Stomach (tissue), 9 donors: Measurements from ENCODE around the gene CGGBP1. TPM values are rescaled to one million over a fixed set of nuclear protein-coding genes. Genes with fewer than 3 reads are reported as not detected.

ENCODE experiments used
- DNase-seq, 2 donors: peaks; one replicate each; pipeline versions ENCODE4 v3.0.0 to v3.0.0-alpha.2; 2013 to 2019
- H3K27ac ChIP-seq, 5 donors: fragments of 200-600 bp in 4 of 5; sonication (generic) in 4 of 5; one replicate each; pipeline ENCODE4 v1.5.1; 2013 to 2019; ENCODE audit warnings: mild to moderate bottlenecking in 1 of 5, moderate library complexity in 1 of 5
- H3K27me3 ChIP-seq, 3 donors: fragments of 200-600 bp; sonication (generic); one replicate each; pipeline ENCODE4 v1.5.1; 2017 to 2019; ENCODE audit warnings: mixed run types in 1 of 3
- H3K36me3 ChIP-seq, 4 donors: fragments of 200-600 bp; sonication (generic); 1 replicate in 3 of 4; 2 replicates in 1 of 4; pipeline ENCODE4 v1.5.1; 2016 to 2019
- H3K4me1 ChIP-seq, 4 donors: fragments of 200-600 bp; sonication (generic); one replicate each; pipeline ENCODE4 v1.5.1; 2016 to 2019
- H3K4me3 ChIP-seq, 4 donors: fragments of 200-600 bp; sonication (generic) in 3 of 4; one replicate each; pipeline ENCODE4 v1.5.1; 2016 to 2019; ENCODE audit warnings: mild to moderate bottlenecking in 1 of 4
- H3K9me3 ChIP-seq, 4 donors: fragments of 200-600 bp; sonication (generic); one replicate each; pipeline ENCODE4 v1.5.1; 2016 to 2019
- EP300 ChIP-seq: sonication (generic); formaldehyde crosslinking; IDR thresholded peaks from one replicate; pipeline ENCODE4 v1.6.1; 2017; ENCODE audit warnings: antibody characterized with exemption
- POLR2A ChIP-seq, 4 donors: fragments of 450-650 bp; IDR thresholded peaks; one replicate each; pipeline ENCODE4 v1.6.1; 2016; ENCODE audit warnings: antibody characterized with exemption in 4 of 4, control low read depth in 2 of 4, mild to moderate bottlenecking in 1 of 4, moderate library complexity in 1 of 4
- POLR2AphosphoS5 ChIP-seq, 3 donors: sonication (generic); formaldehyde crosslinking; IDR thresholded peaks; one replicate each; pipeline ENCODE4 v1.6.1; 2016; ENCODE audit warnings: antibody characterized with exemption in 3 of 3
- WGBS, 5 donors: extraction: QIAGEN DNeasy Blood & Tissue Kit in 3 of 5; methylation state at CpG; one replicate each; pipeline versions ENCODE4 v1.1.5 to v1.1.7; 2013 to 2018; 5-methylcytosine and 5-hydroxymethylcytosine counted together
- intact Hi-C: fragments of 100-400 bp; cut with DNase I; formaldehyde crosslinking; loops from one replicate; pipeline ENCODE4 v1.15.1; 2023; ENCODE audit warnings: low total_unique reads
- polyA plus RNA-seq, 3 donors: library from polyadenylated mRNA; stranded (reverse); fragments of 200-250 nt; gene quantifications; one replicate each; pipeline ENCODE4 v1.2.3, GENCODE V29; 2013
- total RNA-seq, 5 donors: library from RNA; depleted of rRNA; stranded (reverse); fragments of >200 nt; gene quantifications; one replicate each; pipeline versions ENCODE4 v1.1.0 to v1.2.3, GENCODE V29; 2014 to 2016
- TF ChIP-seq, protein P1 (sequence below), 7 experiments: fragments of 450-650 bp in 4 of 7; fragments of 200-600 bp in 3 of 7; sonication (generic) in 3 of 7; IDR thresholded peaks; one replicate each; pipeline ENCODE4 v1.5.1; 2016 to 2019; ENCODE audit warnings: antibody characterized with exemption in 7 of 7, control low read depth in 2 of 7, mild to moderate bottlenecking in 1 of 7
- donor health status: healthy with polysubstance abuse.
- donor health status: Bipolar disorder and iron deficiency.
- donor health status: healthy.

CGGBP1 gene
- total and polyA plus RNA-seq, 8 donors: 27.4 to 146 (median 33.8) TPM

DNA sequence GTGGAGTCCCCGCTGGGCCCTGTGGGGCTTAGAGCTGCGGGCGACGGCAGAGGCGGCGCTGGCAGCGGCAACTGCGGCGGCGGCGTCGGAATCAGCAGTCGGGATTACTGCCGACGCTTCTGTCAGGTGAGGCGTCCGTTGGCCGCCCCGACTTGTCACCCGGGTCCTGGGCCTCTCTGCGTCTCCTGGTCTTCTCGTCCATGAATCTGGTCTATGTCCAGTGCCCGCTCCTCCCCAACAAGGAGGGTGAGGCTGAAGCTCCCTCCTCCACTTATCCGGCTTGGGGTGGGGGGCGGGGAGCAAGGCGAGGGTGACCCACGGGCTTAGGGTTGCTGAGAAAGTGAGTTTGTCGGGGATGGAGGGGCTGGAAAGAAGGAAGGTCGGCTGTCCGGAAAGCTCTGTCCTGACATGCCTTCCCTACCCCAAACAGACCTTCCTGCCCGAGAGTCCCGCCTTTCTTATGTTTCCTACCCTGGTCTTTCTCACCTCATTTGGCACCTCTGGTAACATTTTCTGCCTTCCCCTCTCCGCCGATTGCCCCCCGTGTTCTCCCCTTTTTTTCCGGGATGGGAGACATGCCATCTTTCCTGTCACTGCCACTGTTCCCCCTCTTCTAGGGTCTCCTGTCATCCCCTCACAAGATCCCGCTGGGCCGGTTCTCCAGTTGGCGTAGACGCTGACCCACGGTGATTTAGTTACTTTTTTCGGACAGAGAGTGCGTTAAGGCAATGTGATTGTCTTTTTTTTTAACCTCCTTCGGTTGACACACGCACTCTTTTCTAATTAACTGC, 770 bp upstream of the CGGBP1 start:
- intact Hi-C loops: no loop called here
- H3K4me3 ChIP-seq: peak overlapping the region; percentile 76 to 94 (median 92)
- H3K27me3 ChIP-seq: no peaks in the 10 kb centered on the region
- DNase-seq: no peak
- no peaks in the 10 kb centered on the region for H3K9me3 ChIP-seq
- H3K36me3 ChIP-seq: peaks cover 6 to 19% (median 17%) of the 10 kb centered on the region in 4 donors
- peaks cover 22 to 75% (median 46%) of the 10 kb centered on the region in 4 donors for H3K4me1 ChIP-seq
- WGBS, 5 donors: 0 to 1% (median 1%) methylated on average over 42 to 45 of the region's 45 CpGs
- H3K27ac ChIP-seq: peak overlapping the region; percentile 94 to 99 (median 97)
- no peak for TF ChIP-seq POLR2AphosphoS5 (IDR thresholded peaks at IDR 0.05)
- peak in 1 of 4 donors; percentile 49 for TF ChIP-seq POLR2A (IDR thresholded peaks at IDR 0.05)
- TF ChIP-seq EP300: no peak

DNA sequence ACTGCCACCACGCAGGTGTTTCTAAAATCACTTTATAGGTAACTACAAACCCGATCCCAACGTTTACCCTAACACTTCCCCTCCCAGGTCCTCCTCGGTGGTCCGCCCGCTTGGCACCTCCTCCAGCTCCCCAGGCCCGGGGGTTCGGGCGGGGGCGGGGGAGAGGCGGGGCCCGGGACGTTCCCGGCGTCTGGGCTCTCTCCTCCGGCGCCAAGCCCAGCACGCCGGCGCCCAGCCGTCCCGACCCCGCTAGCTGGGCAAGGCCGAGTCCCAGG, 562 bp downstream of the CGGBP1 start:
- DNase-seq: no peak
- Histone ChIP-seq H3K27me3 (no peaks in the 10 kb centered on the region), H3K36me3 (peaks cover 6 to 23% (median 21%) of the 10 kb centered on the region in 4 donors), H3K27ac (peak overlapping the region; percentile 94 to 99 (median 97)), H3K4me1 (peaks cover 22 to 66% (median 41%) of the 10 kb centered on the region in 4 donors), H3K4me3 (peak overlapping the region; percentile 76 to 94 (median 92)), H3K9me3 (no peaks in the 10 kb centered on the region)
- TF ChIP-seq POLR2A (IDR thresholded peaks at IDR 0.05): no peak
- no peak for TF ChIP-seq EP300
- TF ChIP-seq, protein P1, sequence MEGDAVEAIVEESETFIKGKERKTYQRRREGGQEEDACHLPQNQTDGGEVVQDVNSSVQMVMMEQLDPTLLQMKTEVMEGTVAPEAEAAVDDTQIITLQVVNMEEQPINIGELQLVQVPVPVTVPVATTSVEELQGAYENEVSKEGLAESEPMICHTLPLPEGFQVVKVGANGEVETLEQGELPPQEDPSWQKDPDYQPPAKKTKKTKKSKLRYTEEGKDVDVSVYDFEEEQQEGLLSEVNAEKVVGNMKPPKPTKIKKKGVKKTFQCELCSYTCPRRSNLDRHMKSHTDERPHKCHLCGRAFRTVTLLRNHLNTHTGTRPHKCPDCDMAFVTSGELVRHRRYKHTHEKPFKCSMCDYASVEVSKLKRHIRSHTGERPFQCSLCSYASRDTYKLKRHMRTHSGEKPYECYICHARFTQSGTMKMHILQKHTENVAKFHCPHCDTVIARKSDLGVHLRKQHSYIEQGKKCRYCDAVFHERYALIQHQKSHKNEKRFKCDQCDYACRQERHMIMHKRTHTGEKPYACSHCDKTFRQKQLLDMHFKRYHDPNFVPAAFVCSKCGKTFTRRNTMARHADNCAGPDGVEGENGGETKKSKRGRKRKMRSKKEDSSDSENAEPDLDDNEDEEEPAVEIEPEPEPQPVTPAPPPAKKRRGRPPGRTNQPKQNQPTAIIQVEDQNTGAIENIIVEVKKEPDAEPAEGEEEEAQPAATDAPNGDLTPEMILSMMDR (IDR thresholded peaks at IDR 0.05): no peak
- TF ChIP-seq POLR2AphosphoS5 (IDR thresholded peaks at IDR 0.05): no peak
- intact Hi-C loops: no loop called here
- 0 to 2% (median 1%) methylated on average over 6 to 24 of the region's 24 CpGs for WGBS, 5 donors

GRCh38 chr3:88057630-88058305, 1.0 kb downstream of the CGGBP1 start:
- intact Hi-C loops: no loop called here
- no peaks in the 10 kb centered on the region for H3K27me3 ChIP-seq
- TF ChIP-seq POLR2AphosphoS5 (IDR thresholded peaks at IDR 0.05): no peak
- no peak for TF ChIP-seq POLR2A (IDR thresholded peaks at IDR 0.05)
- TF ChIP-seq EP300: no peak
- TF ChIP-seq, protein P1 (IDR thresholded peaks at IDR 0.05): no peak
- peak in 1 of 2 donors; percentile 32 for DNase-seq
- peak overlapping the region; percentile 76 to 94 (median 92) for H3K4me3 ChIP-seq
- H3K9me3 ChIP-seq: no peaks in the 10 kb centered on the region
- WGBS, 5 donors: 7 to 12% (median 10%) methylated on average over 16 of the region's 16 CpGs
- peak overlapping the region; percentile 94 to 99 (median 97) for H3K27ac ChIP-seq
- peaks cover 22 to 61% (median 41%) of the 10 kb centered on the region in 4 donors for H3K4me1 ChIP-seq
- peaks cover 6 to 23% (median 21%) of the 10 kb centered on the region in 4 donors for H3K36me3 ChIP-seq

GRCh38 chr3:88046766-88047165, 12.0 kb downstream of the CGGBP1 start:
- no peak overlapping the region for H3K27ac ChIP-seq
- H3K27me3 ChIP-seq: no peaks in the 10 kb centered on the region
- no peak overlapping the region for H3K4me3 ChIP-seq
- DNase-seq: no peak
- WGBS, 5 donors: 74 to 85% (median 84%) methylated on average over 5 of the region's 5 CpGs
- no peak for TF ChIP-seq EP300
- TF ChIP-seq POLR2A (IDR thresholded peaks at IDR 0.05): no peak
- TF ChIP-seq POLR2AphosphoS5 (IDR thresholded peaks at IDR 0.05): no peak
- TF ChIP-seq, protein P1 (IDR thresholded peaks at IDR 0.05): no peak
- intact Hi-C loops: no loop called here
- no peaks in the 10 kb centered on the region for H3K9me3 ChIP-seq
- no peaks in the 10 kb centered on the region for H3K4me1 ChIP-seq
- H3K36me3 ChIP-seq: no peaks in the 10 kb centered on the region
